Fibroblast of skin of back (primary cell): Measurements from ENCODE around the gene TRIOBP. TPM values are rescaled to one million over a fixed set of nuclear protein-coding genes. Genes with fewer than 3 reads are reported as not detected.
"Not testable (repeated sequence)": the region's sequence is repeated elsewhere in the genome, so short reads cannot be mapped to it uniquely, and the experiment has no call there.

ENCODE experiments used
- DNase-seq: peaks from one replicate; pipeline ENCODE4 v3.0.0-alpha.2; 2013
- polyA plus RNA-seq, 2 experiments: library from polyadenylated mRNA; unstranded; fragments of 120-200 nt; gene quantifications; one replicate each; pipeline ENCODE4 v1.2.1, GENCODE V29; 2013; ENCODE audit not compliant: insufficient read length in 2 of 2

The TRIOBP gene
- polyA plus RNA-seq (2013, experiment 1 of 2; ENCODE audit: insufficient read length) = 93.7 TPM
- 56.9 TPM for polyA plus RNA-seq (2013, experiment 2 of 2; ENCODE audit: insufficient read length)

DNA sequence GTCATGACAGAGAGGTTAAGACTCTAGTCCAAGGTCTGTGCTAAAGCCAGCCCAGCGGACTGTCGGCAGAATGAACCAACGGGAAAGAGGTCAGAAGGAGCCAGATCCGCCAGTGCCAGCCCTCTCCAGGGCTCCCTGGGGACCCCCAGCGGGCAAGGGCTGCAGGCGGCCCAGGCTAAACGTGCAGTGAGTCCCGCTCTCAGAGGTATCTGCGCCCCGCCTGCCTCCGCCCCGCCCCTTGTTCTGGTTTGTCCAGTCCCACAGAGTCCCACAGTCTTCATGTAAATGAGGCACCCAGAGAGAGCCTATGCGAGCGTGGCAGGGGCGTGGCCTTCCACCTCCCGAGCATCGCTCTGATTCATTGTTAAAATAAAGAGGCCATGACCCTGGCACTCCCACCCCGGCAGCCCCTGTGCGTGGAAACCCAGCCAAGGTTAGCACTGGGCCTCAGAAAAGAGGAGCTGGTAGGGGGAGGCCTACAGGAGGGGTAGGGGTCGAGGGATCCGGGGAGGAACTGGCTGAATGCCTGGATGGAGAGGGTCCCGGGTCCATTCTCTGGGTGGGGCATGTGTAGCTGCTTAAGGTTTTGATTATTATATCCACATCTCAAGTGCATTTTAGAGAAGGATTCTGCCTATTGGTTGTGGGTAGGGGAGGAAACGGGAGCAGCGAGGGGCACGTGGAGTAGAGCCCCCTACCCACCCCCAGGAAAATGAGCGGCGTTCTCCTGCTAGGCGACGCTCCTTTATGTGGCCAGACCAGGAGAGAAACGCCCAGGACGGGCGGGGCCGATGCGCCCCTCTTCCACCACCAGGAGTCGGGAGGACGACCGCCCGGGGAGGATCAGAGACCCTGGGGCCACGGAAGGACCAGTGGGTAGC, at the start of gene TRIOBP:
TRIOBP (plus strand) TSS at position 392 of the 881 bp plus-strand sequence. CDS start 4,318 bp downstream, outside the sequence.
- peak; percentile 99 for DNase-seq

- no peak for DNase-seq
These were observed 49.5 kb upstream of the TRIOBP start for GRCh38 chr22:37647317-37647716.

- no peak for DNase-seq
These were observed 48.9 kb upstream of the TRIOBP start for GRCh38 chr22:37647928-37648327.

DNA sequence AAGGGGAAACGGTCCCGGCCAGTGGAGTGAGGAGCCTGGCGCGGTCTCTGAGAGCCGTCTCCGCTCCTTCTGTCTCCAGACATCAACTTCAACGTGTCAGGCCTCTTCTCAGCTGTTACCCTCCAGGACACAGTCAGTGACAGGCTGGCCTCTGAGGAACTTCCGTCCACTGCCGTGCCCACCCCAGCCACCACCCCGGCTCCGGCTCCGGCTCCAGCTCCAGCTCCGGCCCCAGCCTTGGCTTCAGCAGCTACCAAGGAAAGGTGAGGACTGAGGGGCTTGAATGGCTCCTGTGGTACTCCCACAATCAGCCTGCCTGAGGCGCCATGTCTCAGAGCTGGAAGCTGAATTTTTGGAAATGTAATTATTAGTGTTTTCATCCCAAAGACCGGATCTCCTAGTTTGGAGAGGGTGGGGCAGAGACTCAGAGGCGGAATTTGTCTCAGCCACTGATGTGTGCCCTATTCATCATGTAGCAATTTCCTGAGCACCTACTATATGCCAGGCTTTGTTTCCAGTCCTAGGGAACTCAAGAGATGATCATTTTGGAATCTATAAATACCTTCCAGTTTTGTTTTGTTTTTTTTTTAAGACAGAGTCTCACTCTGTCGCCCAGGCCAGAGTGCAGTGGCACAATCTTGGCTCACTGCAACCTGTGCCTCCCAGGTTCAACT, 46.2 kb upstream of the TRIOBP start:
- no peak for DNase-seq

DNA sequence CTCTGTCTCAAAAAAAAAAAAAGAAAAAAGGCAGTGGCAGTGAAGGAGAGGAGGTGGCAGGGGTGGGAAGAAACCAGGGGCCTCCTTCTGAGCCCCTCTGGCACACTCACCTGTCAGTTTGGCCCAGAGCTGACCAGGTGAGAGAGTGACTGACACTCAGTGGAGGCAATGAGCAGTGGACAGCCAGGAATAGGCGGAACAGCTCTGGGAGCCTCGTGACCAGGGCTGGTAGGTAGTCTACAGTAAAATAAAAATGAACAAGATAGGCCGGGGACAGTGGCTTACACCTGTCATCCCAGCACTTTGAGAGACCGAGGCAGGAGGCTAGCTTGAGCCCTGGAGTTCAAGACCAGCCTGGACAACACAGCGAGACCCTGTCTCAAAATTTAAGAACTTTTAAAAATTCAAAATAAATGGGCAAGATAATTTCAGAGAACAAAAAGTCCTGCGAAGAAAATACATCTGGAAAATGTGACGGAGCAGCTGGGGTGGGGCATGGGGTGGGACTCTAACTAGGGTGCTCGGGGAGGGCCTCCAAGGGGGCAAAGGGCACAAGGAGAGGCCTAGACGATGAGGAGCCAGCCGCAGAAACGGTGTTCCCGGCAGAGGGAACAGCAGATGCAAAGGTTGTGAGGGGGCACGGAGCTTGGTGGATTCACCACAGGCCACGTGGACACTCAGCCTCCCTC, 42.1 kb upstream of the TRIOBP start:
- no peak for DNase-seq

DNA sequence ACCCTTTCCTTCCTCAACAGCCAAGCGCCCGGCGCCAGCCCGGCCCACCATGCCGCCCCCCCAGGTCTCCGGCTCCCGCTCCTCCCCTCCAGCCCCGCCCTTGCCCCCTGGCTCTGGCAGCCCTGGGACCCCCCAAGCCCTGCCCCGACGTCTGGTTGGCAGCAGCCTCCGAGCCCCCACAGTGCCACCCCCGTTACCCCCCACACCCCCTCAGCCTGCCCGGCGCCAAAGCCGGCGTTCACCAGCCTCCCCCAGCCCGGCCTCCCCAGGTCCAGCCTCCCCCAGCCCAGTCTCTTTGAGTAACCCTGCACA, 41.6 kb upstream of the TRIOBP start:
- no peak for DNase-seq

- DNase-seq = not testable (repeated sequence)
These were observed 40.3 kb upstream of the TRIOBP start for GRCh38 chr22:37656583-37656982.

DNA sequence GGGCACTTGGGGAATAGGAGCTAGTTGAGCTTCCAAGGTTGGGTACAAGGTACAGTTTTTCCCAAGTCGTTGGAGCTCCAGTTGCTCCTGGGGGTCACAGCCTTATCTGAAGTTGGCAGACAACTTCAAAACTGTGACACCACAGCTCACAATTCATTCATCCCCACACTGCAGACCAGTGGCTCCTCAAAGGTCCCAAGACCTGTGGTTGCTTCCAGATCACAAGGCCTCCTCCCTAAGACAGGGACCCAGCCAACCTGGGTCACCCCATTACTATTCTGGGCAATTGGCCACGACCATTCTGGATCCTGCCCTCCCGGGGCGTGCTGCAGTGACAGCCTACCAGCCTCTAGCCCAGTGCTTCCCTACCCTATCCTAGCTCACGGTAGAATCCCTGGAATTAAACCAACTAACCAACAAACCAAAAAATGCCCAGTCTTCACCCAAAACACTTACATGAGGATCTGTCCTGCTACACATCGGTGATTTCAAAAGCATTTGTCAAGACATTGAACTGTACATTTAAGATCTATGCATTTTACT, 39.2 kb upstream of the TRIOBP start:
- DNase-seq = peak; percentile 23

GRCh38 chr22:37658133-37659065, 38.4 kb upstream of the TRIOBP start, which contains the start of gene PDXP:
PDXP (plus strand) TSS chr22:37658723; CDS start chr22:37658783, 60 bp downstream.
- DNase-seq = peak; percentile 100

- DNase-seq = no peak
These were observed 37.6 kb upstream of the TRIOBP start for GRCh38 chr22:37659066-37659896.

GRCh38 chr22:37659897-37660708, 36.7 kb upstream of the TRIOBP start:
- DNase-seq = no peak

- DNase-seq = no peak
These were observed 36.2 kb upstream of the TRIOBP start for GRCh38 chr22:37660709-37661045.

DNA sequence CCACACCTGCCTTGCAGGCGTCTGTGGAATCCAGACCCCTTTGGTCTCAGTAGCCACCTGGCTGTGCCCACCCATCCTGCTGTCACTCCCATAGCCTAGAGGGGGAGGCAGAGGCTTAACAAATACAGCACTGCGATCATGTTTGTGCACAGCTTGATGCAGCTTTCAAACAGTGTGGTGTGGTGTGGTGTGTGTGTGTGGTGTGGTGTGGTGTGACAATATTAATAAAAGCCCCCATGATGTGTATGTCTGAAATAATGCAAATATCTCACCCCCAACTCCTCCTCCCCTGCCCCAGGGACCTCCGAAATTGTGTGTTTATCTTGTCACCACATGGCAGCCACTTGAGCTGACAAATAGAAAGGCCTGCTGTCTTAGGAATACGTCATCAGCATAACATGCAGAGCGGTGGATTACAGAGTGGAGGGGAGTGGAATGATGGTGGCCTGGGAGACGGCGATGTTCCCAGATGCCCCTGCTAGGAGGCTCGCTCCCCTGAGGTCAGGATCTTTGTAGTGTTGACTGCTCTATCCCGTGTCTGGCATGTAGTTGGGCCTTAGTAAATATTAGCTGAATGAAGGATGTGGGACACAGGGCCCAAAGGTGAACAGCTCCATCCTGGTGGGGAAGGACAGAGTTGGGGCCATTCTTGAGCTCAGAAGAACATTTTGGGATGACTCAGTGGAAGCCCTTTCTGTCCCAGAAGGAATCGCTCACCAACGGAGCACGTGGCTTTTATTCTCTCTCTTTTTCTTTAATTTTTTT, 35.5 kb upstream of the TRIOBP start:
- peak; percentile 89 for DNase-seq

DNA sequence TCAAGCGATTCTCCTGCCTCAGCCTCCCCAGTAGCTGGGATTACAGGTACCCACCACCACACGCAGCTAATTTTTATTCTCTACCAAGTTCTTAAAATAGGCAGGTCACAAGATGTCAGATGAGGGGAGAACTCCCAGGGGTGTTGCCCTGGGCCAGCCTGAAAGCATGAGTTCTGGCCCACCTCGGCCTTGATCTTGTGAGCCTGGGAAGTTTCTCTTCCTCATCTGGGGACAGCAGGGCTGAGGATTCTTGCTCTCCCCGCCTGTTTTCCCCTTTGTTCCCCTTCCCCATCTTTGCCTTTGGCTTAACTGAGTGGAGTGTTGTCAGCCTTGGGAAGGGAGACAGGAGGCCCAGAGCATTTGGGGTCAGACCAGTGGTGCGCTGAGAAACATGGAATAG, 34.8 kb upstream of the TRIOBP start:
- no peak for DNase-seq

DNA sequence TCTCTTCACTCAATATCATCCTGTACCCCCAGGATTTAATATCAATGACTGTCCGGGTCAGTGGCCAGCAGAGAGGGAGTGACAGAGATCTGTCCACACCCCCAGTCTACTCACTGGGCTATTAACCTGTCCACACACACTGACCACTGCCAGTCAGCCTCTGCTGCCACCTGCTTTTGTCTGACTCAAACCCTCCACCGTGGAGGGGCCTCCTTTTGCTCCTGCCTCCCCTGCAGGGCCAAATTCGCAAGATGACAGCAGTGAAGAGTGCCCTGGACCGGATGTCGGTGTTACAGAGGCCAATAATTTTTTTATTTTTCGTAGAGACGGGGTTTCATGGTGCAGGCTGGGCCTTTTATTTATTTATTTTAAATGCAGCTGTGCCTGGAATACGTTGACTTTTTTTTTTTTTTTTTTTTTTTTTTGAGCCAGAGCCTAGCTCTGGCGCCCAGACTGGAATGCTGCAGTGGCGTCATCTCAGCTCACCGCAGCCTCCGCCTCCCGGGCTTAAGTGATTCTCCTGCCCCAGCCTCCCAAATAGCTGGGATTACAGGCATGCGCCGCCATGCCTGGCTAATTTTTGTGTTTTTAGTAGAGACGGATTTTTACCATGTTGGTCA, 33.2 kb upstream of the TRIOBP start:
- no peak for DNase-seq

DNA sequence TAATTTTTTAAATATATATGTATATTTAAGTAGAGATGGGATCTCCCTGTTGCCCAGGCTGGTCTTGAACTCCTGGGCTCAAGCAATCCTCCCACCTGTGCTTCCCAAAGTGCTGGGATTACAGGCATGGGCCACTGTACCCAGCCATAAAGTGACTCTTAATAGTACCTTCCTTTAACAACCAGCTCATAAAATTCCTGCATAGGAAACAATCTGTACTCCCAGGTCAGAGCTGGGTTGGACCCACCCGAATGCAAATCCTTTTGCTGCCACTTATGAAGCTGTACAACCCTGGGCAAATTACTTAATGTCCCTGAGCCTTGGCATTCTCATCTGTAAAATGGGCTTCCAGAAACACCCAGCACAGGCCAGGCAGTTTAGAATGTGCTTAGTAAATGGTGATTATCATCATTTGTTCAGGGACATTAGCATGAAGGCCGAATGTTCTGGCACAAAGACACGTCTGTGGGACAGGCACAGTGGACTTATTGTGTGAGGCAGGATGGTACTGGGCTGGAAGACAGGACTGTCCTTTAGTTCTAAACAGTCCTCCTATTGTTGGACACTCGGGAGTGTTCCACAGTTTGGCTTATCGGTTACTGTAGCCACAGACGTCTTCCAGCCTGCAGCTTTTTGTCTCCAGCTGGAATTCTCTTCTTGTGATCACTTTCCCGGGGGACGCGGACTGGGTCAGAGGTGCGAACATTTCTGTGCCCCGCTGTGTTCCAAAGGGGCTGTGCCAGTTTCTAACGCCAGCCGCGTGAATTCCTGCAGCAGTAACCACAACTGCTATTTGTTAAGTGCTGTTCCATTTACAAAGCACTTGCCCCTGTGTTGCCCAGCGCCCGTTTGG, 32.4 kb upstream of the TRIOBP start:
- DNase-seq = no peak

DNA sequence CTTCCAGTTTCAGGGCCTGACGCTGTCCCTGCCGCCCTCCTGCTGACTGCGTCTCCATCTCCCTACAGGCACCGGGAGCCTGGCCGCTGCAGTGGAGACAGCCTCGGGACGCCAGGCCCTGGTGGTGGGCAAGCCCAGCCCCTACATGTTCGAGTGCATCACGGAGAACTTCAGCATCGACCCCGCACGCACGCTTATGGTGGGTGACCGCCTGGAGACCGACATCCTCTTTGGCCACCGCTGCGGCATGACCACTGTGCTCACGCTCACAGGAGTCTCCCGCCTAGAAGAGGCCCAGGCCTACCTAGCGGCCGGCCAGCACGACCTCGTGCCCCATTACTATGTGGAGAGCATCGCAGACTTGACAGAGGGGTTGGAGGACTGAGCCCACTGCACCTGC, 31.4 kb upstream of the TRIOBP start:
- DNase-seq = no peak

- DNase-seq = peak; percentile 32
These were observed 27.3 kb upstream of the TRIOBP start for GRCh38 chr22:37669586-37669985.
